ENCODE measurements around the gene NAV2.

Gene NAV2

DNA sequence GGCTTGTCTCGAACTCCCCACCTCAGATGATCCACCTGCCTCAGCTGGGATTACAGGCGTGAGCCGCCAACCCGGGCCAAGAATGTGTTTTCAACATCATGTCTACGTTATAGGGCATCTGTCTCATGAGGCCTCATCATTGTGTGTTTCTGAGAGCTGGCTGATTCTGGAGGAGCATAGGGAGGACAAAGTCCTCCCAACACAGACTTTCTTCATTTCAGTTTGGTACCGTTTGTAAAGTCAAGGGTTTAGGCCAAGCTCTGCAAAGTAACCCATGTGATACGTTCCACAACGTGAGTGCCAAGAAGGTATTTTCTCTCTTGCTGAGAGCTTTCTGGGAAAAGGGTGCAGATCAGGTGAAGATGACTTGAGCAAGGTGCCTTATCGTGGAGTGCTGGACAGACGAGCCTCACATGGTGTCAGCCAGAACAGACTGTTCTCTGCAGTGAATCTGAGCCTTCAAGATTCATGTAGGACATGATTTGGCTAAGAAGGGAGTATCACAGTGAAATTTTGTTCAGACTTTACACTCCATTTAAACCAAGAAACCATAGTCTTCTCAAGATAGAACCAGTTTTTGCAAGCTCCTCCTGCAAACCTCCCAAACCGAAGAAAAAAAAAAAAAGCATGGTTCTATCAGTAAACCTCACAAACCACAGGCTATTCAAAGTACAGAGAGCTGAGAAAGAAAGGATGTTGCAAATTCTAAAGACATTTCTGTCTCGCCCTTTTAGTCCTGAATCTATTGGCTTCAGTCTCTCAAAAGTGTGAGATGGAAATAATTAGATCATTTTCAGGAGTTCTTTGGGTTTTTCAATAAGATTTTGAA, 376.0 kb downstream of the NAV2 start:
- no peak for DNase-seq (ENCODE audit: low read depth)

DNA sequence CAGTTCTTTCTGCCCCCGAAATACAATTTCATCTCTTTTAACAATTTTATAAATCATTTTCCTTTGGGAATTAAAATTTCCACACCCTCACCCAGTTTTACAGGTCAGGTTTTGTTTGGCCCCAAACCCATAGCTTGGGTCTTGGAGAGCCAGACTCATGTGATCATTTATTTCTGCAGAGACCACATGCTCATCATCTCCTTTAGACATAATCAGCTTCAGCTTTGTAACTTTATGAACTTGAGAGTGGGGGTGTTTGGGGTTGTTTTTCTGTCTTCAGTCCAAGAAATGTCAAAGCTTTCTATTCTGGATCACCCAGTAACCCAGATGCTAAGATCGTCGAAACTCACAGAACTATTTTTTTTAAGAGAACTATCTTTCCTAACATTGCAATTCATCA, 376.7 kb downstream of the NAV2 start:
- DNase-seq (ENCODE audit: low read depth), result no peak

- no peak for DNase-seq (ENCODE audit: low read depth)
Measured at GRCh38 chr11:20089796-20090653, 377.4 kb downstream of the NAV2 start.

- no peak for DNase-seq (ENCODE audit: low read depth)
Measured at GRCh38 chr11:20090654-20091374, 378.2 kb downstream of the NAV2 start.

- no peak for DNase-seq (ENCODE audit: low read depth)
Measured at GRCh38 chr11:20093775-20094174, 381.1 kb downstream of the NAV2 start.

GRCh38 chr11:20095189-20095588, 382.6 kb downstream of the NAV2 start:
- DNase-seq (ENCODE audit: low read depth), result no peak

DNA sequence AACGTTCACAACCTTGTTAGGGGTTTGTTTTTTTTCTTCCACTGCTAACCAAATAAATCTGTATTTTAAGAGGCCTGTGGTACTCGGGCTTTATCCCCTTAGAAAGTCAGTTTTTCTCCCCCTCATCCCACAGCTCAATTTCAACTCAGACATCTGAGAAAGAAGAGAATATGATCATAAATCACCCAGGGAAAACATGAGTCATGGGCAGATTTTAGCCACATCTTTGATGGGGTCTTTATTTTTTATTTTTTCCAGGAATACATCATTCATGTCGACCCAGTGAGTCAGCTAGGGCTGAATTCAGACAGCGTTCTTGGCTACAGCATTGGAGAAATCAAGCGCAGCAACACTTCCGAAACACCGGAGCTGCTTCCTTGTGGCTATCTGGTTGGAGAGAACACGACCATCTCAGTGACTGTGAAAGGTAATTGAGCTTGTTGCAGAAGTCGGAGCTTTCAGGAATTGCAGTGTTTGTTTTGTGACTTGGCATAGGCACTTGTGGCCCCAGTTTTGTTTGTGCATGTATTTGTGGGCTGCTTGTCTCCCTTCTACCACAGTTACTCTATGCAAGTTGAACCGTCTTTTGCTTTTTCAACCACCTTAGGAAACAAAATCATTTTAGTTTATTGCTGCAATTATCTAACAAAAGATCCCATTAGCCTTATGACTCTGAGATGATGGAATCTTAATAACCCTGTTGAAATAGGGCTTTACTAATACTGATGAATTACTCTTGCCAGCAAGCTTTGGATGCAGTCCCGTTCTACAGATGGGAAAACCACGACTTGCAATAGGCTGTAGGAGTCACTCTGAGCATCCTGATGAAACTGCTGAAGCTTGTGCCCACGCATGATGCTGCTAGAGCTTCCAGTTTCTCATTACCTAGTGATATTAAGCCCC, 384.9 kb downstream of the NAV2 start:
- DNase-seq (ENCODE audit: low read depth), result no peak

DNA sequence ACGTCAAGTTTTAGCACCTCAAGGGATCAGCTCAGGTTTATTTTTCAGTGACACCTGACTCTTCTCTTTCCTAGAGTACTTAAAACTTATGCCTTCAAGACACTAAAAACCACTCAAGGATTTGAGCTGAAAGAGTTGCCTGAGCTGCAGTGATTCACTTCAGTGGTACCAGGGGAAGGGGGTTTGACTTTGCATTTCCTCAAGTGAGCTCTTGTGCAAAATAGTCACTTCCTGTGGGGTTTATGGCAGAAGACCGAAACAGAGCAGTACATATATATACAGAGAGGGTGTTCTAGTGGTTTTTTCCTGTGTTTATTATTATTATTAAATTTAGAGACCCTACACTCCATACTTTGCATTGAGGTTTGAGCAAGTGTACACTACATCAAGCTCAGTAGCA, 386.9 kb downstream of the NAV2 start:
- DNase-seq (ENCODE audit: low read depth), result no peak

- DNase-seq (ENCODE audit: low read depth), result no peak
Measured at GRCh38 chr11:20102397-20102796, 389.8 kb downstream of the NAV2 start.

DNA sequence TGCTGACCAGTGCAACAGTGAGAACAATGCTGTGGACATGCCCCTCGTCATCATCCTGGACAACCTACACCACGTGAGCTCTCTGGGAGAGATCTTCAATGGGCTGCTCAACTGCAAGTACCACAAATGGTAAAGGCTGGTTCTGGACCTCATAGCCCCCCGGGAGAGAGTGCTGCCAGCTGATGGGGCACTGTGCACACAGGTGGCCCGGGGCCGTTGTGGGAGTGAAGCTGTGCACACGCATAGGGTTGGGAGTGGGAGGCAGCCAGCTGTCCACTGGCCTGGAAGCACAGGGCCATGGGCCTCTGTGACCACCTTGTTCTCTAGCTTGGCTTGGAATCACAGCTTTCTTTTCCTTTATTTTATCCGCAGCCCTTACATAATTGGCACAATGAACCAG, 390.6 kb downstream of the NAV2 start:
- DNase-seq (ENCODE audit: low read depth), result no peak

GRCh38 chr11:20105427-20105826, 392.8 kb downstream of the NAV2 start:
- DNase-seq (ENCODE audit: low read depth), result no peak

DNA sequence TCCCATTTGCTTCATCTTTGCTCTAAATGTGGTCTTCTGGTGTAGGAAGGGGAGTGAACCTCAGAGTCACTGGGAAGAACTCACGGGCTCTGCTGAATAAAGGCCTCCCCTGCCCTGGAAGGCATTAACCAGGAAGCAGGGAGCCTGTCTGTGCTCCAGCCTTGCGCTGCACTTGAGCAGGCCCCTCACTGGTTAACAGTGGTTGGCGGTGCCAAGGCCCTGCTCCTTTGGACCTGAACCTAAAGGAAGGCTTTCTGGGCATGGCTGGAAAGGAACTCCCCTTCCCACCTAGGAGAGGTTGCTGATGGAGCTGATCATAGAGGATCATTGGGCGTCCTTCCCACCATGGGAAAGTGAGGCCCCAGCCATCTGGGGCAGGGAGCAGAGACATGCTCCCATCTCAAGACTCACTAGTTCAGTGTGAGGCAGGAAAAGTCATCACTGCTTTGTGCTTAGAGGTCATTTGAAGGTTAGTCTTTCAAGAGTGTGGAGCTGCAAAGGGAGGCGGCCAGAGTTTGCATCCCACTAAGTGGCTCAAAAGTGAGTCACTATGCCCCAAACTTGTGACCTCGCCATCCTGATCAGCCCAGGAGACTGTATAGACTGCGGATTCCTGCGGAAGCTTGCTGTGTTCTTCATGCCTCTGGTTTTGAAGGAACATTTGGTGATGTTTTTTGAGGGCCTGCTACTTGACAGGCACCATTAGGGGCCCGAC, 397.3 kb downstream of the NAV2 start:
- DNase-seq (ENCODE audit: low read depth), result no peak

GRCh38 chr11:20110908-20111669, 398.5 kb downstream of the NAV2 start:
- no peak for DNase-seq (ENCODE audit: low read depth)

DNA sequence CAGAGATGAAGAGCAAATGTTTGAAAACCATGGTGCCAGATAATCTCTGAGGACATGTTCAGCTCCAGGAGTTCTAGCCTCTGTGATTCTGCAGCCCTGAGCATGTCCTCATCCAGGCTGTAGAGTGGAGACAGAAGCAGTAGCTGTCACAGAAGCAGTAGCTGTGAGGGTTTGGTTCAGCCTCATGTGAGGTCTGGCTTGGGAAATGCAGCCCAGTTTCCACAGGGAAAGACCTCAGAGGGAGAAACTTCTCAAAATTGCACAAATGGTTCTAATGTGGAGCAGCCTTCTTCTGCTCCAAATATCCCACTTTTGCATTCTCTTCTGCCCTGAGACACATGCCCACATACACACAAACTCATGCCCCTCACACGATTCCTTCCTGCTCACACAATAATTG, 399.2 kb downstream of the NAV2 start:
- no peak for DNase-seq (ENCODE audit: low read depth)

- DNase-seq (ENCODE audit: low read depth), result peak; percentile 91
Measured at GRCh38 chr11:20112291-20113148, 399.9 kb downstream of the NAV2 start.

DNA sequence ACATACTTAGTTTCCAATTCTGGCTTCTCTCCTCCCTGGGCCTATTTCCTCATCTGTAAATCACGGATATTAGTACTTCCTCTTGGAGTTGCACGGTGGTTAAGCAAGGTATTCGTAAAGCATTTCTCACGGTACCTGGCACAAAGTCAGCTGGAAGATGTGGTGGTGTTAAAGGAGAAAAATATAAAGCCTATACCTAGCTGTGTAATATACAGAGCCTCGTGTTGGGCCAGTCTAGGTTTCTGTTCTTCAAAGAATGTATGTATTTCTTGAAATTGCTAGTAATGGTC, 400.5 kb downstream of the NAV2 start:
- no peak for DNase-seq (ENCODE audit: low read depth)

DNA sequence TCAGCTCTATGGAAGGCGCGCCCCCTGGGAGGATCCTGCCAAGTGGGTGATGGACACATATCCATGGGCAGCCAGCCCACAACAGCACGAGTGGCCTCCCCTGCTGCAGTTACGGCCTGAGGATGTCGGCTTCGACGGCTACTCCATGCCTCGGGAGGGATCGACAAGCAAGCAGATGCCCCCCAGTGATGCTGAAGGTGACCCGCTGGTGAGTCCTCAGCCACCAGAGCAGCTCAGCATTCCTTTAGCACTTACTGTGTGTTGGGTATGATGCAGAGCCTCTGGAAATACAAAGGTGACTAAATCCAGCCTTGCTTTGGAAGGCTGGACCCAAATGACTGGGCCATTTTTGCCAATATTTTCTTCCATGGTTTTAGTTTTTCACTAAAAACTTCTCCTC, 402.0 kb downstream of the NAV2 start:
- no peak for DNase-seq (ENCODE audit: low read depth)

DNA sequence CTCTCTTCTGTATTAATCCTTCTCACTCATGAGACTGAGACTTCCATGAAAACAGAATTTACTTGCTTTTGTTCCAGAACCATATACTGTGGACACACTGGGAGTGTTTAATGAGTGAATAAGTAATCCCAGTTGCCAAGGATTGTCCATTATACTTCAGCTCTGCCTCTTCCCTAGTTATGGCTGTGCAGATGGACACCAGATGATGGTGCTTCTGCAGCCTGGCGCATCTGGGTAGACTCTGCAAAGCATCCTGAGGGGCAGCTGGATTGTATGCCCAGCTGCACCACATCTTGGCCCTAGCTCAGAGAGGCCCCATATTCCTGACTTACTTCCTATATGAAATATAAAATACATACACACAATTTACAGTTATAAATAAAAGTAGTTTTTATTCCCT, 404.2 kb downstream of the NAV2 start:
- no peak for DNase-seq (ENCODE audit: low read depth)

DNA sequence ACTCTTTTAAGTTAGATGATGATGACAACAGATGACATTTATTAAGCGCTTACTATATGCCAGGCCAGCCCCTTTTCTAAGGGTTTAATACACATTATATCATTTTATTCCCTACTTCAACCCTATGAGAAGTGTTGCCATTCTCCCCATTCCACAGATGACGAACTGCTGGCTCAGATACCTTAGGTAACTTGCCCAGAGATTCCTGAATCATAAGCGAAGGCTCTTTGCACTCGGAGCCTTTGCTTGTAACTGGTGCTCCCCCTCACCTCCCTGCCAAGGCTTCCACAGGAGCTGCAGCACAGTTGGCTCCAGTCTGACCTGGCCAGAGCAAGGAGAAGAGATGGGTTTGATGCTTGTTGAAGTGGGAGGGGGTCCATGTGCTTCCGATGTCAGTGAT, 404.7 kb downstream of the NAV2 start:
- DNase-seq (ENCODE audit: low read depth), result no peak

All from HS-5 (cell line).